Activated CD8-positive, alpha-beta T cell treated with anti-CD3 and anti-CD28 coated beads for 36 hours (primary cell): ENCODE measurements around the gene LIX1L. TPM values are rescaled to one million over a fixed set of nuclear protein-coding genes. Genes with fewer than 3 reads are reported as not detected.
A peak's percentile ranks its signal among the peaks of the same experiment; 100 is the strongest.
"Not testable (repeated sequence)": the region's sequence is repeated elsewhere in the genome, so short reads cannot be mapped to it uniquely, and the experiment has no call there.

Source experiments
- ATAC-seq: fragments of 200-7000 bp; cut with Tn5 transposase; one replicate; pipeline ENCODE4 v1.10.0; 2021; ENCODE audit warnings: mild to moderate bottlenecking, moderate library complexity
- CTCF ChIA-PET: fragments of 350-600 bp; sonication (Branson Sonifier 250); formaldehyde crosslinking; loops from one replicate; lab custom pipeline; 2021; ENCODE audit warnings: antibody characterized with exemption; lab: Charles Lee
- POLR2A ChIA-PET: fragments of 350-600 bp; sonication (Branson Sonifier 250); formaldehyde crosslinking; loops from one replicate; lab custom pipeline; 2021; ENCODE audit warnings: antibody characterized with exemption; lab: Charles Lee
- DNase-seq: peaks from one replicate; pipeline ENCODE4 v3.0.0-alpha.2; 2020
- H3K27ac Mint-ChIP-seq: one replicate; pipeline ENCODE4 v1.8.0; 2021; ENCODE audit warnings: mild to moderate bottlenecking, mixed read lengths
- H3K27me3 Mint-ChIP-seq: one replicate; pipeline ENCODE4 v1.8.0; 2021; ENCODE audit warnings: mixed read lengths
- H3K36me3 Mint-ChIP-seq: one replicate; pipeline ENCODE4 v1.8.0; 2021; ENCODE audit warnings: low read depth, mixed read lengths
- H3K4me1 Mint-ChIP-seq: one replicate; pipeline ENCODE4 v1.8.0; 2021; ENCODE audit warnings: low read depth, mixed read lengths
- H3K4me3 Mint-ChIP-seq: one replicate; pipeline ENCODE4 v1.8.0; 2021; ENCODE audit warnings: mild to moderate bottlenecking, moderate library complexity, mixed read lengths
- H3K9me3 Mint-ChIP-seq: one replicate; pipeline ENCODE4 v1.8.0; 2021; ENCODE audit warnings: mixed read lengths
- intact Hi-C: fragments of 100-400 bp; cut with micrococcal nuclease; formaldehyde crosslinking; loops from one replicate; pipeline ENCODE4 v1.10.0; 2022
- total RNA-seq, 2 experiments: library from RNA; stranded (reverse); gene quantifications; one replicate each; pipeline ENCODE4 v1.2.3, GENCODE V29; 2021
- TF ChIP-seq, protein P1 (sequence below): fragments of 200-600 bp; IDR thresholded peaks from one replicate; pipeline ENCODE4 v1.8.0; 2022; ENCODE audit warnings: antibody characterized with exemption, mild to moderate bottlenecking

LIX1L gene
- total RNA-seq, 2 experiments from 2014 or later, result 41.5 to 43.6 TPM

DNA sequence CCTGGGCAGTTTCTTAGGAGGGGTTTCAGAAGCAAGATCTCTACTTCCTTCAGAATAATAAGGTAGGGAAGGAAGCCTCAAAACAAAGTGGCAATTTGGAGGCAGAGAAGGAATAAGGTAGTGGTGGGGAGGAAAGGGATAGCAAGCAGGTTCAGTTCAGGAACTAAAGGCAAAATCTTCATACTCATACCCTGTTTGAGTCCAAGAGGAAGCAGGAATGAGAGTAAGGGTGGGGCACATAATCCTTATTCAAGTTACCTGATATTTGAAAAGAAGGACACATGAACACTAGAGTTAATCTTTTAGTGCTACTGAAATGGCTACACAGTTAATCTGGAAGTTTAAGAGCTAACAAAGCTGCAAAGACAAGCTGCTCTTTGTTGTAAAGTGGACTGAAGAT lies 22.1 kb downstream of the LIX1L start:
- ATAC-seq, result no peak

DNA sequence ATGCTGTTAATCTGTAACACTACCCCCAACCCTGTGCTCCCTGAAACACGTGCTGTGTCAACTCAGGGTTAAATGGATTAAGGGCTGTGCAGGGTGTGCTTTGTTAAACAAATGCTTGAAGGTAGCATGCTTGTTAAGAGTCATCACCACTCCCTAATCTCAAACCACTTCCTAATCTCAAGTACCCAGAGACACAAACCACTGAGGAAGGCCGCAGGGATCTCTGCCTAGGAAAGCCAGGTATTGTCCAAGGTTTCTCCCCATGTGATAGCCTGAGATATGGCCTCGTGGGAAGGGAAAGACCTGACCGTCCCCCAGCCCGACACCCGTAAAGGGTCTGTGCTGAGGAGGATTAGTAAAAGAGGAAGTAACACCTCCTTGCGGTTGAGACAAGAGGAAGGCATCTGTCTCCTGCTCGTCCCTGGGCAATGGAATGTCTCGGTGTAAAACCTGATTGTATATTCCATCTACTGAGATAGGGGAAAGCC lies 25.3 kb downstream of the LIX1L start:
- ATAC-seq, H3K27me3 Mint-ChIP-seq, H3K9me3 Mint-ChIP-seq, intact Hi-C loops: not testable (repeated sequence)
- ChIA-PET CTCF (interaction anchor here (1.3 to 4.1 kb wide), 3 partner anchors 10 to 100 kb away, joined by 3 to 13 read pairs (median 5); no protein-coding TSS in a partner anchor), POLR2A (interaction anchor here (0.9 to 8.6 kb wide), 6 partner anchors 10 to 119 kb away, joined by 3 to 160 read pairs (median 3); partner anchors contain the start of genes ANKRD34A, LIX1L, PEX11B and POLR3GL)
- H3K27ac Mint-ChIP-seq, result peak overlapping the region; percentile 87
- peak; percentile 25 for DNase-seq
- peaks cover 19% of the 10 kb centered on the region for H3K4me1 Mint-ChIP-seq
- peaks cover 21% of the 10 kb centered on the region for H3K36me3 Mint-ChIP-seq
- peak overlapping the region; percentile 37 for H3K4me3 Mint-ChIP-seq

More for the DNA sequence above, 22.1 kb downstream of the LIX1L start:
- CTCF ChIA-PET, result interaction anchor here (1.5 to 1.8 kb wide), 2 partner anchors 9 to 29 kb away, joined by 4 to 5 read pairs; partner anchors contain the start of genes ANKRD34A, POLR3GL and RBM8A
- POLR2A ChIA-PET, result interaction anchor here (1.1 to 1.8 kb wide), 3 partner anchors 8 to 21 kb away, joined by 4 to 10 read pairs (median 4); partner anchors contain the start of gene RBM8A
- H3K4me1 Mint-ChIP-seq, result peaks cover 16% of the 10 kb centered on the region
- peaks cover 19% of the 10 kb centered on the region for H3K36me3 Mint-ChIP-seq
- DNase-seq, result no peak
- H3K27me3 Mint-ChIP-seq, result no peaks in the 10 kb centered on the region
- no peaks in the 10 kb centered on the region for H3K9me3 Mint-ChIP-seq
- no peak overlapping the region for H3K4me3 Mint-ChIP-seq
- TF ChIP-seq, protein P1, sequence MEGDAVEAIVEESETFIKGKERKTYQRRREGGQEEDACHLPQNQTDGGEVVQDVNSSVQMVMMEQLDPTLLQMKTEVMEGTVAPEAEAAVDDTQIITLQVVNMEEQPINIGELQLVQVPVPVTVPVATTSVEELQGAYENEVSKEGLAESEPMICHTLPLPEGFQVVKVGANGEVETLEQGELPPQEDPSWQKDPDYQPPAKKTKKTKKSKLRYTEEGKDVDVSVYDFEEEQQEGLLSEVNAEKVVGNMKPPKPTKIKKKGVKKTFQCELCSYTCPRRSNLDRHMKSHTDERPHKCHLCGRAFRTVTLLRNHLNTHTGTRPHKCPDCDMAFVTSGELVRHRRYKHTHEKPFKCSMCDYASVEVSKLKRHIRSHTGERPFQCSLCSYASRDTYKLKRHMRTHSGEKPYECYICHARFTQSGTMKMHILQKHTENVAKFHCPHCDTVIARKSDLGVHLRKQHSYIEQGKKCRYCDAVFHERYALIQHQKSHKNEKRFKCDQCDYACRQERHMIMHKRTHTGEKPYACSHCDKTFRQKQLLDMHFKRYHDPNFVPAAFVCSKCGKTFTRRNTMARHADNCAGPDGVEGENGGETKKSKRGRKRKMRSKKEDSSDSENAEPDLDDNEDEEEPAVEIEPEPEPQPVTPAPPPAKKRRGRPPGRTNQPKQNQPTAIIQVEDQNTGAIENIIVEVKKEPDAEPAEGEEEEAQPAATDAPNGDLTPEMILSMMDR, result no peak
- intact Hi-C loops, result no loop called here
- peak overlapping the region; percentile 10 for H3K27ac Mint-ChIP-seq

DNA sequence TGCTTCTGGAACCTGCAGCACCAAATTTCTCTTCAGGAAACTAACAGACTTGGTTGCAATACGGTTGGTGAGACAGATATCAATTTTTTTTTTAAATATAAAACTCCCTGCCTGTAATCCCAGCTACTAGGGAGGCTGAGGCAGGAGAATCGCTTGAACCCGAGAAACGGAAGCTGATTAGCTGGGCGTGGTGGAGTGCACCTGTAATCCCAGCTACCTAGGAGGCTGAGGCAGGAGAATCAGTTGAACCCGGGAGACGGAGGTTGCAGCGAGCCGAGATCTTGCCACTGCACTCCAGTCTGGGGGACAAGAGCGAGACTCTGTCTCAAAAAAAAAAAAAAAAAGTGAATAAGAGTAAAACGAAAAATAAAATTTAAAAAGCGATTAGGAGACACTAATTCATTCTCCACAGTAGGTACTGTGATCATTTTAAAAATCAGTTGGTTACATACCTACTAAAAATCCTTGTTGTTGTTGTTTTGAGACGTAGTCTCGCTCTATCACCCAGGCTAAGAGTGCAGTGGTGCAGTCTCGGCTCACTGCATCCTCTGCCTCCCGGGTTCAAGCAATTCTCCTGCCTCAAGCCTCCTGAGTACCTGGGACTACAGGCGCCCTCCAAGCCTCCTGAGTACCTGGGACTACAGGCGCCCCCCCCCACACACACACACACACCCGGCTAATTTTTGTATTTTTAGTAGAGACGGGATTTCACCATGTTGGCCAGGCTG lies 29.7 kb downstream of the LIX1L start:
- DNase-seq, result peak; percentile 24

DNA sequence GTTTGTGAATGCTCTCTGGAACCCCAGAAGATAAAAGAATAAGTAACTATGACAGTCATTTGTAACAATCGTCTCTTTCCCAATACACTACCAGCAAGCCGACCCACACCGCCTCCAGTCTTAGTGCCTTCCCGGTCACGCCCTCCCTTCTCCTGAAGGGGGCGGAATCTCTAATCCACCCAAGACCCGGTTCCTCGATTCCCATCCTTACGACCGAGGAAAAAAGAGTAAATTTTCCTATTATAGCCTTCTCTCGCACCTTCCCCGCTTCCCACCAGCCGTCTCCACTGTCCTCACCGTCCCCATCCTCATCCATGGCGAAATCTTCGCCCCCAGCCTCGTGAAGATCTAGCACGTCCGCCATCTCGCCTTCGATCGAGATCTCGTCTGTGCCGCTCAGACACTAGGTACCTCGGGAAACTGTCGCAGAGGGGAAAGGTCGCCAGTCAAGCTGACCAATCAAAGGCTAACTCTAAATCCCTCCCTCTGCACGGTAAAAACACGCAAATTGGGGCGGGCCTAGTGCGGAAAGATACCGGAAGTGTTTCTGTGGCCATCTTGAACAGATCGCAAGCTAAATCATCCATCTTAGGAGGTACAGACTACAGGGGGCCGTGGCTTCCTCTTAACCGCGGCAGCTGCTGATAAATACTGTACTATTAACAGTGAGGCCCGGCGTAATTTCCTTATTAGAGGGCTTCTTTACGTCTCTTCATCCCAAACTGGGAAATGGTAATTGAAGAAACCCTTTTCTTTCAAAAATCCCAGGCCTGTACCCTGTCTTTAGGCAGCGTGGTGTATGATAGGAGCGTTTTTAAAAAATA lies 30.5 kb downstream of the LIX1L start, which contains the start of gene RBM8A:
RBM8A (minus strand) TSS at position 422 of the 824 bp plus-strand sequence; CDS start at position 364, 58 bp downstream.
- H3K4me3 Mint-ChIP-seq, result no peak within 1 kb of the TSS
- POLR2A ChIA-PET, result interaction anchor here (0.6 to 8.6 kb wide), 31 partner anchors 9 to 125 kb away, joined by 3 to 160 read pairs (median 6); partner anchors contain the start of genes ANKRD34A, ITGA10, LIX1L and NUDT17

More for the DNA sequence above, 29.7 kb downstream of the LIX1L start:
- Mint-ChIP-seq H3K9me3 (no peaks in the 10 kb centered on the region), H3K27me3 (no peaks in the 10 kb centered on the region), H3K4me1 (peaks cover 29% of the 10 kb centered on the region), H3K4me3 (no peak overlapping the region), H3K36me3 (peaks cover 15% of the 10 kb centered on the region), H3K27ac (no peak overlapping the region)
- intact Hi-C loops, result loop anchor here (5.0 kb wide), 1 partner anchor 34 kb away; the partner anchor contains the start of genes ANKRD34A and POLR3GL
- TF ChIP-seq, protein P1, result no peak
- CTCF ChIA-PET, result interaction anchor here (0.7 to 2.3 kb wide), 18 partner anchors 8 to 104 kb away, joined by 3 to 19 read pairs (median 5); partner anchors contain the start of genes ANKRD34A, ITGA10, LIX1L and NUDT17
- POLR2A ChIA-PET, result interaction anchor here (0.6 to 8.6 kb wide), 28 partner anchors 9 to 124 kb away, joined by 3 to 160 read pairs (median 6); partner anchors contain the start of genes ANKRD34A, ITGA10, LIX1L and NUDT17
- no peak for ATAC-seq

More for the DNA sequence above, 30.5 kb downstream of the LIX1L start, which contains the start of gene RBM8A:
- Mint-ChIP-seq H3K27ac (no peak within 1 kb of the TSS), H3K36me3 (peaks cover 17% of the 10 kb centered on the region), H3K9me3 (no peaks in the 10 kb centered on the region), H3K4me1 (peaks cover 26% of the 10 kb centered on the region), H3K27me3 (no peaks in the 10 kb centered on the region)
- intact Hi-C loops, result loop anchor here (5.0 kb wide), 1 partner anchor 35 kb away; the partner anchor contains the start of genes ANKRD34A and POLR3GL
- CTCF ChIA-PET, result interaction anchor here (0.7 to 2.3 kb wide), 20 partner anchors 9 to 104 kb away, joined by 3 to 19 read pairs (median 4); partner anchors contain the start of genes ANKRD34A, ITGA10, LIX1L and NUDT17
- TF ChIP-seq, protein P1, result peak; percentile 70
- ATAC-seq (peak; percentile 98), DNase-seq (peak; percentile 97)
